CD4-positive, alpha-beta T cell treated with Interferon alpha-2 for 1 hour (primary cell): ENCODE data around the gene LSS.
"Not testable (repeated sequence)": the region's sequence is repeated elsewhere in the genome, so short reads cannot be mapped to it uniquely, and the experiment has no call there.

Experiments
- DNase-seq, 2 donors: peaks; one replicate each; pipeline ENCODE4 v3.0.0-alpha.2; 2020 to 2022

LSS gene

GRCh38 chr21:46245213-46245915, 16.8 kb upstream of the LSS start:
- no peak for DNase-seq

GRCh38 chr21:46244602-46245001, 16.0 kb upstream of the LSS start:
- DNase-seq, result no peak

DNA sequence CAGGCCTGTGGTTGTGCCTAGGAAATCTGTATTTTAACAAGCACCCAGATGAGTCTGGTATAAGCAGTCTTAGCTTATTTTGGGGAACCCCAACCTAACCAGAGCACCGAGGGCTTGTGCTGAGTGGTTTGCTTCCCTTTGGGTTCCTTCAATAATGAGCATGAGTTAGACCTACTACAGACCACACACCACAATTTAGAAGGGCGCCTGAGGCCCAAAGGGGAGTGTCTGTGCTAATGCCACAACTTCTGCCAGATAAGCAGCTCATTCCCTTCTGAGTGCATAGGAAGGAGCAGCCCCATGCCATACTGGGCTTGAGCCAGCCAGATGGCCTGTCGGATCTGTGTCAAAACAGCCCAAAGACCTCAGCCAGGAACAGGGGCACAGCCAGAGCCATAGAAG, 15.4 kb upstream of the LSS start:
- DNase-seq, result no peak

- DNase-seq, result no peak
These were observed 14.8 kb upstream of the LSS start for GRCh38 chr21:46243325-46243724.

DNA sequence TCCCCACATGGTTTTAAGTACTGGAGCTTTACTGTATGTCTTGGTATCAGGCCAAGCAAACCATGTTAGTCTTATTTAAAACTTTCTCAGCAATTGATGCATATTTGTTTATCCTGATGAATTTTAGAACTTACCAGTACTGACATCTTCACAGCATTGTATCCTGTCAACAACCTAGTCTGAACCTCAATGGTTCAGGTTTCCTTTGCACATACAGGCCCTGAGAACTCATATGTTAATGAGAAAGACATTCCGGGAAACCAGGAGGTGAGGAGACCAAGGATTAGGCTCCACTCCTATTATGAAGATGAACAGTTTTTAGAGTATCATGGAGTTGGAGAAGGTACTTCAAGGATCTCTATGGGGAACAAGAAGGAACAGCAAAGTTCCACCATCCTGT, 13.0 kb upstream of the LSS start:
- not testable (repeated sequence) for DNase-seq

DNA sequence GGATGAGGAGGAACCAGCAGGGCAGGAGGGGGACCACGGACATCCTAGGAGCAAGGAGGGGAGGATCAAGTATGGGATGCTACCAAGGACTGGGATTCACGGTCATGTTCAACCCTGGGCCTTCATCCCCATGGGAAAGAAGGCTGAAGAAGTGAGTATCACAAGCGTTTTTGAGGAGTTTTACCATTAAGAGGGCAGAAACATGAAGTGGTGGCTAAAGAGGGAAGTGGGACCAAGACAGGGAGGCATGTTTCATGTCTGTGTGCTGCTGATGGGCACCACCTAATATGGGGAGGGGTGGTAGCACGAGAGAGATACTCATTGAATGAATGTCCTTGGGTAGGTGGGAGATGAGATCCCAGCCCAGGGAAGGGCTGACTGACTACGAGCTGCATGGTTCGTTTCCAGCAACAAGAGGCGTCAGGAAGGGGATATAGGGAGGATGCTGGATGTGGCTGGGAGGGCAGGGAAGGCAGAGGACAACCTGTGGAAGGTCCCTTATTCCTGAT, 11.3 kb upstream of the LSS start:
- no peak for DNase-seq

GRCh38 chr21:46237474-46237873, 8.9 kb upstream of the LSS start:
- no peak for DNase-seq

- no peak for DNase-seq
These were observed 5.9 kb upstream of the LSS start for GRCh38 chr21:46234436-46234950.

GRCh38 chr21:46229923-46230260, 1.3 kb upstream of the LSS start:
- no peak for DNase-seq

- peak in 1 of 2 donors; percentile 9 for DNase-seq
These were observed 754 bp upstream of the LSS start for GRCh38 chr21:46229133-46229922.

DNA sequence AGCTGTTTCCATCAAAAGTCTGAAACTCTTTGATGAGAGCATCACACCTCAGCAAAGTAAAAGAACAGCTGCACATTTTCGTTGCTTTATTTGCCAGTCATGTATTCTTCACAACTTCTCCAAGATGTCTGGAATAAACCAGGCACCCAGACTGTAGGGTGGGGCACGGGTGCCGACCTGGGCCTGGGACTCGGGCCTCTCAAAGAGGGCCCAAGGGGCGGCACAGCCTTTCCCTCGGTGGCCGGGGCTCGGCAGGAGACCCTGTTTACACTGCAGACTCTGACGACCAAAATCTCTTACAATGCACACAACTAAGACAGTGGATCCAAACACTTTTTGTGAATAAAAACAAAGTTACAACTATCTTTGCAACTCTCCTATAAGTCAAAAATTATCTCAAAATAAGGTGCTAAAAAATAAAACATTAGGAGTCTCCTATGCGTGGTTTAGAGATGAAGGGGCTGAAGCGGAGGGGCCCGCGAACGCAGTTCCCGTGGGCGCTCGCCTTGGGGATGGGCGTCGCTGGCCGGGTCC, 696 bp downstream of the LSS start:
- DNase-seq, result no peak

DNA sequence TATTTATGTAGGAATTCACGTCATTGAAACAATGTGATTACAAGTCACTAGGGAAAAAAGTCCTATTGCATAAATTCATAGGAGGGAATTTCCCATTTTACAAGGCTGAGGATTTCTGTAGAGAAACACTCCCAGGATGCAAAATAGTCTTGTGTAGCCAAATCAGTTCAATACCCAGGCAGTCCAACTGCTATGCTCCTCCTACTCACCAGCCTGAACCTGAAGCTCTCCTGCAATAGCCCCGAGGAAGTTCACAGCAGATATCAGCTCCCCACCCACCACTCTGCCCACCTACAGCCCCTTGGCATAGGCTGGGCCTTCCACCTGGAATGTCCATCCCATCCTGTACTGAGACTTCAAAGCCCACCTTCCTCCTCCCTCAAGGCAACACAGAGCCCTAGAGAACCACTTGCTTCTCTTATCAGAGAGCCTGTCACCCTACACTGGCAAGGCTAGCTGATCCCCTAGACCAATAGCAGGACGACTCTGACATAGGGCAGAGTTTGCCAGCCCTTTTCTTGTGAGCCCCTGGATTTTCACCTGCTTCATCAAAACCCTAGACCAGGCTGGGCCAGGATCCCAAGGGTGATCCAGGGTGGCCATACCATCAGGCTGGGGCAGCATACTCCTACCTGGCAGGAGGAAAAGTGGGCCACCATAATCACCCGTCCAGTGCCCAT, 1.5 kb downstream of the LSS start:
- no peak for DNase-seq

DNA sequence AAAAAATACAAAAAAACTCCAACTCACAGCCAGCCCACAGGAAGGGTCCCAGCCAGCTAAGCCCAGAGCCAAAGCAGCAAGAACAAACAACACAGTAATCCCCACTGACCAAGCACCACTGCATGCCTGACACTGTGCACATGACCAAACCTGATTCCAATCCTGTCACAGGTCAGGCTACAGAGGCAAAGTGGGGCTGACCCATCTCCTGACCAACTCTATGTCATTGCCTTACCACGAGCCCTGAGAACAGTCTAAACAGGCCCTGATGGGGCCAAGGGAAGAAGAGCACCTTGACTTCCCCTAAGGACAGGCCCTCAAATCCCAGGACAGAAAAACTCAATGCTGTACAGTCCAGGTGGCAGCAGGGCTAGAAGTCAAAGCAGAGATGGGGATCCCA, 2.4 kb downstream of the LSS start:
- DNase-seq, result no peak

- not testable (repeated sequence) for DNase-seq
These were observed 4.9 kb downstream of the LSS start for GRCh38 chr21:46223661-46224060.

- DNase-seq, result no peak
These were observed 5.4 kb downstream of the LSS start for GRCh38 chr21:46223217-46223616.

GRCh38 chr21:46222436-46223116, 6.0 kb downstream of the LSS start:
- no peak for DNase-seq

GRCh38 chr21:46221664-46222435, 6.7 kb downstream of the LSS start:
- DNase-seq, result no peak

DNA sequence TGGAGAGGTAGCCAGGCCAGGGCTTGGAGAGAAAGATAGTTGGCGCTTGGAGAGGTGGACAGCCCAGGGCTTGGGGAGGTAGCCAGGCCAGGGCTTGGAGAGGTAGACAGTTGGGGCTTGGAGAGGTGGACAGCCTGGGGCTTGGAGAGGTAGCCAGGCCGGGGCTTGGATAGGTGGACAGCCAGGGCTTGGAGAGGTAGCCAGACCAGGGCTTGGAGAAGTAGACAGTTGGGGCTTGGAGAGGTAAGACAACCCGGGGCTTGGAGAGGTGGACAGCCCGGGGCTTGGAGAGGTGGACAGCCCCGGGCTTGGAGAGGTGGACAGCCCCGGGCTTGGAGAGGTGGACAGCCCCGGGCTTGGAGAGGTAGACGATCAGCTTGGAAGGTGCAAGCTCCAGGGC, 7.7 kb downstream of the LSS start:
- DNase-seq, result no peak

DNA sequence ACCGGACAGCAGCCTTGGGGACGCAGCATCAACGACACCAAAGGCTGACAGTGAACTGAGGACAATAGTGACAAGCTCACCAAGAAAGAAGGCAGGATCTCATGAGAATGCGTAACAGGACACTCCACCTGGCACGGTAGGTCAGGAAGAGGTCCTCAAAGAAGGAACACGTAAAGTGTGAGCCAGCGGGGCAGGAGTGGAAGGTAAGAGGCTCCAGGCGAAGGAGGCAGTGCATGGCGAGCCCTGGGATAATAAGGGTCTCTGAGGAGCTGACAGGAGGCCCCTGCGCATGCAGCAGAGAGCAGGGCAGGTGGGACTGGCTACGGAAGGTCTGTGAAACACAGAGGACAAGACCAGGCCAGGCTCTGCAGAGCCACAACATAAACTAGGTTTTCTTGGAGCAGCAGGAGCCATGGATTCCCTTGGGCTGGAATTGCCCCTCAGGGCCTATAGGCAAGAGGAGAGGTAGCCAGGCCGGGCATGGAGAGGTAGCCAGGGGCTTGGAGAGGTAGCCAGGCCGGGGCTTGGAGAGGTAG, 8.2 kb downstream of the LSS start:
- DNase-seq, result no peak

DNA sequence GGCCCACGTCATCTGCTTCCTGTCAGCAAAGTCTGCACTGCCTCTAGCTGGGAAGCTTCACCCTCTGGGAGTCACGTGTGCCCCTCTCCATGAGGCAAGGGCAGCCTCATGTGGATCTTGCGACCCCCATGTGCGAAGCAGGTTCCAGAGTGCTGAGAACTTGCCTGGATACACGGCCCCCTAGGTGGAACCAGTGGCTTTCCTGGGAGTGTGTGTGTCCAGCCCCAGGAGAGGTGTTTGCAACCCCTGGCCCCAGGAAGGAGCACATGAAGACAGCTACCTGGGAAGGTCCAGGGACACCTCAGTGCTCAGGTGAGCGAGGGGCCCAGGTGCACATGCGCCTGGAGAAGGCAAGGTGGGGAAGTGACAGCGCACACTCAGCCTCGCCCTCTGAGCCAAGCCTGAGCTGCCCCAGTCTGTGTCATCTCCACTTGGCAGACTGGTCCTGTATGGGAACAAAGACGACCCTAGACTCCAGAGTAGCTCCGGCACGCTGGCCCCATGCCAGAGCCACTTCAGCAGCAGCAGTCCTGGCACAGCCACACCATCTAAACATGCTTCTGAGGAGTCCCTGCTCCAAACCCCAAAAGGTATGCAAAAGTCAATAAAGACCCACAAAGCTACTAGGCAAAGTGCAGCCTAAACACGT, 8.9 kb downstream of the LSS start:
- DNase-seq, result no peak
